ENCODE measurements around the gene LNX2.

LNX2 gene

DNA sequence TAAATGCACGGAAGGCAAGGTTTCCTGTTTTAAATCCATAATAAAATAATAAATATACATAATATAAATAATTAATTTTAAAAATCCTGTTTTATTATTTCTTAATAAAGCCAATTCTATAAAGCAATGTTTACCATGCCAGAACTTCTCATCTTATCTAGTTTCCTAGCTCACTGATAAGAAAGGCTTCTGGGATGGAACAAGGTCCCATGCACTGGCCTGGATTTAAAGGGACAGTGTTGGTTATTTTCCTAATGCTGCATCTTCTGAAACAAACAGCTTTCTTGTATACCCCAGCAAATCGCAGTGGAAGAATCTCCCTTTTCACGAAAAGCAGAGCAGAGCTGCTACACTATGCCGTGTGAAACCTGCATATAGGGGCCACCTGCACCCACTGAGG lies 68.8 kb downstream of the LNX2 start:
- no peak for DNase-seq

DNA sequence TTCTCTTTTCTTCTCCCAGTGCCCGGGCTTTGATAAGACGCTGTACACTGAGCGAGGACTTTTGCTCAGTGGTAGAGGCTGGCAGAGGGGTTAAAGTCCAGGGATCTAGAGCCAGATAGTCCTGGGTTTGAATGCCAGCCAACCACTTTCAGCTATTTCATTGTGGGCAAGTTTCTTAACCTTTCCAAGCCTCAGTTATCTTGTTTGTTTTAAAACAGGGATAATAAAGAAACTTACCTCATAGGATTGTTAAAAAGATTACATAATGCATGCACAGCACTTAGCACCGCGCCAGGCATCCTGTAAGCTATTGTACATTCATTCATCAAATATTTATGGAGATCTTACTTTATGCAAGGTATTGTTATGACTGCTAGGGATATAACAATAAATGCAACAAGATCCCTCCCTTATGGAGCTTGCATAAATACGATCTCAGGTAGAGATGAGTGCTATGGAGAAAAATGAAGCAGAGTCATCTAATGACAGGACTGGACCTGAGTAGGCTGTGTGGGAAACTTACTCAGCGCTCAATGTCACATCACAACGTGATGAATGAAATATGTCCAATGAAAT lies 70.8 kb downstream of the LNX2 start:
- no peak for DNase-seq

DNA sequence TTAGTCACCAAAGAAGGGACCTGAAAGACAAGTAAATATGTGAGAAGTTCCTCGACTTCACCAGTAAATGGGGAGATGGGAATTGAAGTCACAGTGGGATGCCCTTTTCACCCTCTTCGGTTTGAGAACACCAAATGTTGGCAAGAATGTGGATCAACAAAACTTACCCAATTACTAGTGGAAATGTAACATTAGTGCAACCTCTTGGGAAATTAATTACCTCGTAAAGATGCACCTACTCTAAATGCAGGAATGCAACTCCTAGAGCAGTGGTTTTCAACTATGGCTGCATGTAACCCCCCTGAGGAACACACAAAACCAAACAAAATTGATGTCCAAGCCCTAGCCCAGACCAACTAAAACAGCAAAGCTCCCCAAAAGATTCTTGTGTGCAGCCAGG lies 78.1 kb downstream of the LNX2 start:
- DNase-seq: no peak

DNA sequence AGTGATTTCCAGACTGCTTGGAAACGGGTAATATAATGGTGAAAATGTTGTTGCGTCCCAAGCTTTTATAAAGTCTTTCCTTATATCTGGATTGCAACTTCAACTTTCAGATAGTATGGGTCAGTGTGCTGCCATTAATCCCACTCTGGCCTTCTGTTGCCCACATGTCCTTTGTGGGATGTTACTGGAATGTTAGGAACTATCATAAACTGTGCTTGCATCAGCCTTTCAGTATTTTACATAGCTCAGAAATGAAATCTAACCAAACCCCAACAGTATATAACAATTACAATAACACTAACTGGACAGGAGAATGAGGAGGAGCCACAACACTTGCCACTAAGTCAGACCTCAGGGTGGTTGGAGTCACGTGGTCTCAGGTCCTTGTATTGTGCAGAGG lies 78.9 kb downstream of the LNX2 start:
- no peak for DNase-seq

DNA sequence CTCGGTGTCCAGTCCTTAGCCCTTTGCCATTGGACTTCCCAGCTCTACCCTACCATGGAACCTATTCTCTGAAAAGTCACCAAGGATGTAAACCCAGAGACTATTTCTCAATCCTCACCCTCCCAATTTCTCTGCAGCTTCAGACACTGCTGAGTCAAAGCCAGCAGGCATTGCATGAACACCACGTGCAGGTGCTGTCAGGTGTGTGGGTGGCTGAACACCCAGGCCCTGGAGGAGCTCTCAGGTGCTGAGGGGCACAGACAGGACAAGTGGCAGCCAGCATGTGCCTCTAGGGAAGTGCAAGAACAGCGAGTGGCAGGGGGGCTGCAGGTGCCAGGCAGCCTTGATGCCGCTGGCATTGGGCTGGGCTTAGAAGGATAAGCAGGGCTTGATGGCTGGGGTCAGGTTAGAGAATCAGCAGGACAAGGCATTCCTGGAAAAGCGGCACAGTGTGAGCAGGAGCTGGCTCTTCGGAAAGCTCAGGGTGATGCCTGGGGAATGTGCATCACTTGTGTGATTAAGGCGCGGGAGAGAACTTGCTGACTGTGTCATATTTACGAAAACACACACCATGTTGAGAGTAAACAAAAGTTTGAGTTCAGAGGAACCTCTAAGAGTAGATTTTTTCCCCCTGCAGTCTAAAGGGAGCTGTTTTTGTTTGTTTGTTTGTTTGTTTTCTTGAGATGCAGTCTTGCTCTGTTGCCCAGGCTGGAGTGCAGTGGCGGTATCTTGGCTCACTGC lies 83.8 kb downstream of the LNX2 start:
- DNase-seq: no peak

DNA sequence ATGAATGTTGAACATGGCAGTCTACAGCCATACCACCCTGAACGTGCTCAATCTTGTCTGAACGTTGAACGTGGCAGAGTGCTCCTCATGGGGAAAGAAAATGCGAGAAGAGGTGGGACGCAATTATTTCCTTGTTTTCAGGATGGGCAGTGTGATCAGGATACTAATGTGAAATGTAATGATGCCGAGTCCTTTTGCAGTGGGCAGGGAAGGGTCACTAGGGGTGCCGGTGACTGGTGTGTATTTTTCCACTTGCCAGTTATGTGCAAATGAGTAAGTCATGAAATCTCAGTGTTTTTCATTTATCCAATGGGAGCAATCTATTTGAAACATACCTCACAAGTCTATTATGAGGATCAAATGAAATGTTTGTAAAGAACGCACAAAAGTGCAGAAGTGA lies 84.8 kb downstream of the LNX2 start:
- DNase-seq: no peak

DNA sequence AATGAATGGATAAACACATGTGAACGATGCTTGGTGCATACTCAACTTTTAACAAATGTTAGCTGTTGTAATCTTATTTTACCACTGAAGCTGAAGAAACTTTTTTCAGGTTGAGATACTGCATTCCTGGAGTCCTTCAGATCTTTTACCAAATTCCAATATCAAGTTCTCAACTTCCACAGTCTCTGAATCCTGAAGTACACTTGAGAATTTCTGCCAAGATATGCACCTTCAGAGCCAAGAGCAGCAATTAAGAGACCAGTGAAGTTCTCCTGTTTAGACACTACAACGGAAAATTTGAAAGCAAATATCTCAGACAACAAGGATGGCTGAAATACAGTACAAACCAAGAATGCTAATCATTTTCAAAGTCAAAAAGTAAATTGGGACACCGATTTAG lies 85.3 kb downstream of the LNX2 start:
- no peak for DNase-seq

DNA sequence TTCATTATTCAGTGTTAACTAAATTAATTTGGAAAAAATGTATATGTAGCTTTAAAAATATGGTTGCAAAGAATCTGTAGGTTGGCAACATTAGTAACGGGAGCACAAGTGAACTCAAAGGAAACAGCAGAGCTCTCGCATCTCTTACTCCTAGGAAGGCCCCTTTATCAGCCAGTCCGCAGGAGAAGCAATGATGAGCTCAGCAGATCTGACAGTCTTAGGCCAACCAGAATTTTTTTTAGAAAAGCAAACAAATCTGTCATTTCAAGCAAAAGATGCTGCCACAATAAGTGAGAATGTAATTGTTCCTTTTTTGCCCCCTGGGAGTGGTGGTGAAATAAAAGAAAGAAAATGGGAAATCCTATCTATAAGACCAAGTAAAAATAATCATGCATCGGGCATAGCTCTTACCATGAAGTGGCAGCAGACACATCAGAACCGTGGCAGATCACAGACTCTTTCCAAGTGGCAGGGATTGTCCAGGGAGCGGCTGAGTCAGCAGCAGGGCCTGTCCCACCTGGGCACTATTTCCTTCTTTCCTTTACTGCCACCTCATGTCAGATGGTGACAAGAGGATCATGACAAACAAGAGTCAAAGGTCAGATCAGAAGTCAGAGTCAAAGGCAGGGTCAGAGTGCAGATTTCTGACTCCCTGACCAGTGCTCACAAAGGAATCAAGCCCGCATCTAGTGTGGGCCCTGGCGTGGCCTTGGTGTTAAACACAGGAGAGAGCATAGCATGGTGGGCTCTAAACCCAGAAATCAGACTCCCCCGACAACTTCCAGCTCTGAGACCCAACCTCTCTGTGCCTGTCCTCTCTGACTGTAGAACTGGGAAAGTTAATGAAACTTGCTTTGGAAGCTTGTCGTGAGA lies 86.0 kb downstream of the LNX2 start:
- DNase-seq: no peak

DNA sequence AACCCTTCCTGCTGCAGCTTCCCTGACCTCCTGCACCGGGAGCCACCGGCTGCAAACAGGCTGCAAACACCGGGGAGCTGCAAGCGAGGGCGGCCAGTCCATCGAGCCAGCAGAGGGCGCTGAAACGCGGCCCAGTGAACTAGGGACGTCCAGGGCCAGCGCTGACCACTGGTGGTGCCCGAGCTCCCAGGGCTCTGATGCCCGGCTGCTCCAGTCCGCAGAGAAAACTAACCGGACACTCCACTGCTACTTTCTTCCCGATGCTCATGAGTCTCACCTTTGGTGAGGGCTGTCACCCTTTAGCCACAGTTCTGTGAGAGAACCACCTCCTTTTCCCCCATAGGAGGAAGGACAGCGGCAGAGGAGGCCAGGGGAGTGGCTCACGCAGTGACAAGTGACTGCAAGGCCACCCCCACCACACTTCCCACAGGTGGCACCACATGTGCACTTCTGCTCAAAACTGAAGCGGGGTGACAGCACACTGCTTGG lies 87.1 kb downstream of the LNX2 start:
- peak; percentile 60 for DNase-seq

DNA sequence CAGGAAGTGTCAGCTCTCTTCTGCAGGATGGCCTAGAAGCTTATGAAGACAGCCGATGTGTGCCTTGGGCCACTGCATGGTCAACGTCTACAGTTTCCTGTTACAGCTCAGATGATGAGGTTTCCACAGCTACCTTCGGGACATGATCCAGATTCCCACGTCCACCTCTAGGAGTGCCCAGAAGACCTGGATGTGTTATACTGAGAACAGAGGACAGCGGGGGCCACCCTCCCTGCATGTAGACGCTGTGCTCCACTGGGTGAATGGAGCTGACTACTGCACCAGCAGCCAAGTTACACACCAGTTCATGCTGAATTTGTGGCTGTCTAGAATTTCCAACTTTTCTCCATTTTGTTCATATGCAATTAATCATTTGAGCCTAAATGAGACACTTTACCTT lies 91.4 kb downstream of the LNX2 start:
- DNase-seq: no peak

DNA sequence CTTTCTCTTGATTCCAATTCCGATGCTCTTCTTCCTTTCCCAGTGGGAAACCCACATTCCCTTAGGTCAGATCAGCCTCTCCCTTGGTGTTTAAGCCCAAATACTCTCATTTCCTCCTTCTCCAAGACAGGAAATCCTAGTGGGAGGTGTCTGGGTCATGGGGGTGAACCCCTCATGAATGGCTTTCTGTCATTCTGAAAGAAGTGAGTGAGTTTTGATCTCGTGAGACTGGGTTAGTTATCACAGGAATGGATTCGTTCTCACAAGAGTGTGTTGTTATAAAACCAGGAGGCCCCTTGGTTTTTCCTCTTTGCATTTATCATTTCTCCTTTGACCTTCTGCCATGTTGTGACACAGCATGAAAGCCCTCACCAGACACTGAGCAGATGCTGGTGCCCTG lies 93.8 kb downstream of the LNX2 start:
- DNase-seq: no peak

DNA sequence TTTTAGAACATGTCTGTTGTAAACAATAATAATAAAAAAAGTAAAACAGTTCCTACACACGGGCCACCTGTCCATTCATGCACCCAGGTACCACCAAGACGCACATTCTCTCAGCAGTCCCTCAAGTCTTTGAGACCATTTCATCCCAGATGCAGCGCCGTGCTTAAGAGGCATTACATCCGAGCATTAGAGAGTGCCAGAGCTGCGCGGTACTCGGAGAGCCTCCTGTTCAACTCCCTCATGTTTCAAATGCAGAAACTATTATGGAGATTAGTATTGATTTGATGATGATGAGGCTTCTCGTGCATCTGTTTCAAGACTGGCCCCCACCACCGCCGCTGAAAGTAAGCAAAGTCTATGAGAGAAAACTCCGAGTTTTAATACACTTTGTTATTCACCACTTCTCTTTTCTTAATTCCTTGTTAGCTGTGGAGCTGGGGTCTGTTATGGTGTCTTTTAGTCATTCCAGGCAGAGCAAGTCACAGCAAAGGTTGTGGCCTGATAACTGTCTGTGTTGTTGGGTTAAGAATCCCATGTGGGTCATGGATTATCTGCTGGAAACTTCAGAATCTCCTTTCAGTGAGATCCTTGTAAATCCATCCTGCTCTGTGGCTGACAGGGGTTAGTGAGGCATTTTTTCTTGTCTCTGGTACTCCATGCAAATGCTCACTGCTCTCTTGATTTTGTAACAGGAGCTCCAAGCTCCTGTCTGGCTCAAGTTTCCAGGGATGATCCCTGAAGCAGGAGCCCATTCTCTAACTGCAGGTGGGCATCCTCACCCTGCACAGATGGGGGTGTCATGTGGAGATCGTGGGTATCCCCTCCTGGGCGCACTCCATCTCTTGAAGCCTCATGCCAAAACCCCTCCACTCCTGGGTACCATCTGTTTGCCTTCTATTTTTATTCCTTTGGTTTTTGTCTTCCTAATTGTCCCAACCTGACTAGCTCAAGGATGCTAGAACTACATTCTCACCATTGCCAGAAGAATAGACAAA lies 95.1 kb downstream of the LNX2 start:
- no peak for DNase-seq

DNA sequence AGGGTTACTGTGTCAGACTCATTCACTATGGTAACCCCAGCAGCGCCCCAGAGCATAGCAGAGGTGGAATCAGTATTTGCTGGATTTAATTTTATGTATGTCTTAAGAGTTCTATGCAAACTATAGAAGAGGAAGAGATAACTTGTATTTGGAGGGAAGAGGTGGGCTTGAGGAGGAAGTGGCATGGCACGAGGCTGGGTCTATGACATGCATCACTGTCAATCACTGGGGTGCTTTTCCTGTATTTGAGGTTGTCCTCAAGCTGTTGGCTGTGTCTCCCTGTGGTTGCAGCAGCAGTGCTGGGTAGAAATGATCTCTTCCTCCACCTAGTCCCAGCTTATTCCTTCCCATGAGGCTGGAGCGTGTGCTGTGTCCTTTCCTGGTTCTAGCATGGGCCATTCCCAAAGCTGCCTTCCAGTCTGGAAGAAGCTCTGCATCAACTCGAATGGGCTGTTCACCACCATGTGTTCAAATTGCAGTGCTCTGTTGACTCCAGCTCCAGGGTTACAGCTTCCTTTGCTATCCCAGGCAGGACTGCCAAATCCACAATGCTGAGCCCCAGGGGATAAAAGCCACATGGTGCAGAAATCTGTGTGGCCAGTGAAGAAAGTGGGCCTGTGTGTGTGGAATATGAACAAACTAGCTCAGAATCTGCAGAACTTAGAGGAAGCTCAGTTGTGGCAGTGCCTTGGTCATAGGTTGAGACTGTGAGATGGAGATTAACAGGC lies 96.8 kb downstream of the LNX2 start:
- no peak for DNase-seq

DNA sequence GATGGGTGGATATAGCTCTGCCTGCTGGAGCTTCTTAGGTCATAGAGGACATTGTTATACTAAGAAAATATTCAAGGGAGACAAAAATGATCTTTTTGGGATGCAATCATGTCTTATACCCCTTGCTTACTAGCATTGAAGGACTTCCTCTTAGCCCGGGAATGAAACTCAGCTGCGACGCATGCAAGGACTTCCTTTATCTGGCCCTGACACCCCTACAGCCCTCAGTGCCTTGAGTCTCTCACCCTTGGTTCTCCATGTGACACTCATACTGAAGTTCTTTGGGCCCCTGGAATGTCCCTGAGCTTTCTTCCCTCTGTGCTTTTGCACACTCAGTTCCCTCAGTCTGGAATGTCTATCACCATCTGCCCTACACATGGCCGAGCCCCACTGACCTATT lies 97.5 kb downstream of the LNX2 start:
- no peak for DNase-seq

DNA sequence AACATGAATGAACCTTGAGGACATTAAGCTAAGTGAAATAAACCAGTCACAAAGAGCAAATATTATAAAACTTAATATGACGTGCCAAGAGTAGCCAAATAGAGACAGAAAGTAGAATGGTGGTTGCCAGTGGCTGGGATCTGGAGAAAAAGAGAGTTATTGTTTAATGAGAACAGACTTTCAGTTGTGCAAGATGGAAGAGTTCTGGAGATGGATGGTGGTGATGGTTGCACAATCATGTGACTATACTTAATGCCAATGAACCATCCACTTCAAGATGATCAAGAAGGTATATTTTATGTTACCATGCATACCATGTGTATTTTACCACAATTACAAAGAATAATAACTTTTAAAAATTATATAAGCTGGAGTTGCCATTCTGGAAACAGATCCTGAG lies 104.2 kb downstream of the LNX2 start:
- no peak for DNase-seq

DNA sequence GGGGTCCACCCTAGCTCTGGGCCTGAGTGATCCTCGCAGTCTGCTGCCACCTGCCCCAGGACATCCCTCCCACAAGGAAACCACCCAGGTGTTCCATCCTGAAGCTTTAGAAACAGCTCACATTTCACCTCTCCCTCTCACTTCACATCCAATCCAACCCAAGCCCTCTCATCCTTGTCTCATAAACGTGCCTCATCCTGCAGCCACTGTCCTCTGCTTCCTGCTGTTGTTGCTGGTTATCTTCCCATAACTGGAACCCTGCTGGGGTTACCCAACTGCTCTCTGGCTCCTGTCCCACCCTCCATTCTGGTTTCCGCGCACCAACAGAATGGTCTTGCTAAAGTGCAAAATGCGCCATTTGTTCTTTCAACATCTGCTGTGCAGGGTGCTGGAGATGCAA lies 110.2 kb downstream of the LNX2 start:
- no peak for DNase-seq

DNA sequence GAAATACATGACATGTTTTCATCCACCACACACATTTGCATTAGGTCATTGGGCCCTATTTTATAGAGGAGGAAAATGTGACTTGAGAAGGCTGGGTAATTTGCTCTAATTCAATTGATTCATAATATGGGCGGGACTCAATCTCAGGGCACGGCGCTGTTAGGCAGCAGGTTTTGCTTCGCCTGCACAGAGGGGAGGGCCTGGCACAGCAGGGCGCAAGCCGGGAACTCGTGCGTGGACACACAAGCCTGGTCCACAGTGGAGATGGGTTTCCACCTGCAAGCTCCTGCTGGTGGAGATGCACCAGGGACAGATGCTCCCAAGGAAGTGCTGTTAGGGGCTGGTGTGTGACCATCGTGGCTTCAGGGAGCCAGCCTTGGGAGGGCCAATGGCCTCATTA lies 111.5 kb downstream of the LNX2 start:
- DNase-seq: no peak

DNA sequence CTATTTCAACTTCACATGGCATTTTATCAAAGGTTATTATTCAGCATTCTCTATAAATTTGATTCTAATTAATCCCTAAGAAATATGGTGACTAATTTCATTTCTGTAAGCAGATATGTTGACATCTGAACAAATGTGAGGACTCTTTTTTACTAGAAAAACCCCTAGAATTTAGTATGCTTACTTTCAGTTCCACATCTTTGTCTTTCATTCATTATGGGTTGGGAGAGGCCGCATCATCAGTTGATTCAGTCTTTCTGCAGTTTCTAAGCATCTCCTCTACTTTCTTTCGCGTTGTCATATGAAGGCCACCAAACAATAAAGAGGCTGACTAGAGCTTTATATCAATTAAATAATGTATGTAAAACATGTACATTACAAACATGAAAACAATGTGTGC lies 114.5 kb downstream of the LNX2 start:
- no peak for DNase-seq

DNA sequence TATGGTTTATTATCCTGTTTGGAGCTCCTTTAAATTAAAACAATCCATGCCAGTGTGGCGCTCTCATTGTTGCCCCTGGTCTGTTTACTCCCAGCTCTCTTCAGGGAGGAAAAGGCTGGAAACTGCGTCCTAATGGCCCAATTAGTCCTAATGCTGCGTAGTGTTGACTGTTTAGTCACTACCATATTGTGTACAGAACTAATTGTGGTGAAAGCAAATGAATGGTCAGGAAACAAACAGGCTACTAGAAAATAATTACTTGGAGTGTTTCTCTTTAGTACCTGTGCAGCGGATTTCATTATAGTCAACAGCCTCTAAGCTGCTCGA lies 115.5 kb downstream of the LNX2 start:
- no peak for DNase-seq

DNA sequence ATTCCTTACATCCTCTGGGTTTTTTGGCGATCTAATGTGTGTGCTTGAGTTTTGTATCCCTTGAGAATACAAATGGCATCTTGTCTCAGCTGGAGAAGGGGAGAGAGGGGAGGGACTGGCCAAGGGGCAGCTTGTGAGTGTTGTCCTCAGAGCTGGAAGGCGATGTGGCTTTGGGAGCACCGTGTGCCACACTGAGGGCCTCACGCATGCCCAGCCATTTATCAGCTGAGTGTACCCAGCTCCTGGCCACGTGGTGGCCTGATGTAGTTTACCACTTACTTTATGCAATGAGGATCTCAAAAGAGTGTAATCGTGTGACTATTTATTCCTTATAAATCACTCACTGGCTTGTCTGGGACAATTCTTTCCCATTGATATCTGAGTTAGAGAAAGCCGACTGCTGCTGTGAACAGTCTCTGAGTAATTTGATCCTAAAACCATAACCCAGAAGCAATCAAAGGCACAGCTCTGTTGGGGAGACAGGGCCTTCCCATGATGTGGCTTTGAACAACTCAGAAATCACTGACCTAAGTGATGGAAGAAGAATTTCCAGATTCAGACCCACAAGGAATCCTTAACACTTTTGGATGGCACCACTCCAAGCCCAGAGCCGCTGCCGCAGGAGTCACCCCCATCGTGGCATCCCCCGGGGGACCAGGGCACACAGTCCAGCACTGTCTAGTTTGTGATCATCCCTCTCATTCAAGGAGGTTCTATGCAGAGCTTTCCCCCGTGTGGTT lies 116.0 kb downstream of the LNX2 start:
- no peak for DNase-seq

DNA sequence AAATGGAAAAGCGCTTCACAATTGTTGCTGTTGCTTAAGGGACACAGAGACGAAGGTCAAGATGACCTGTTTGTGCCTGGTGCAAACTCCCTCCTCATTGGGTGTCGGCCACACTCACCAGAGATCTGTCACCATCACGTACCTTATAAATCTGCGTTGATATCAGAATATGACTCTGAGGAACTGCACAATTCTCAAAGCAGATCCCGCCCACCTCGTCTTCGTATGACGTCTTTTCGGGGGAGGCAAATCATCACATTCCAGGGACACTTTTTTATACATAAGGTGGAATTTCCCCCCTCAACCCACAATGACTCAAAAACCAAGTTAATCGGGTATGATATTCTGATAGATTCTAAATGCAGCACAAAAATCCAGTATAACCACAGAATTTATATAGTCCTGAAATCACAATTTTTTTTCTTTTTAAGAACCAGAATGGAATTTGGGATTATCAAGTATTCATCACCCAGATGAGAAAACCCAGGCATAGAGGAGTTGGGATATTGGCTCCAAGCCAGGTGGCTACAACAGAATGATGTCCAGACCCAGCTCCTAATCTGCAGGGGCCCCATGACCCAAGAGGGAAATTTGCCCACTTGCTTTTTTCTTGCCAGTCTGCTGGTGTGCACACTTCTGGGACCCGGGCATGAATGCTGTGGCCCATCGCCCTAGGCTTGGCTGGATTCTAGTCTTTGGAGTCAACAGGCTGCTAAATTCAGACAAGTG lies 119.4 kb downstream of the LNX2 start:
- DNase-seq: no peak
